Stimulated activated CD4-positive, alpha-beta T cell treated with anti-CD3 and anti-CD28 coated beads, Interleukin-4, amount 100 ng/mL, for 1 hour (primary cell): ENCODE measurements around the gene FOLR1.
"Not testable (repeated sequence)": the region's sequence is repeated elsewhere in the genome, so short reads cannot be mapped to it uniquely, and the experiment has no call there.

Source experiments
- DNase-seq: peaks from one replicate; pipeline ENCODE4 v3.0.0-alpha.2; 2020

The FOLR1 gene

GRCh38 chr11:72188267-72188666 is 3.7 kb upstream of the FOLR1 start:
- no peak for DNase-seq

- DNase-seq = no peak
Measured at GRCh38 chr11:72189455-72190250, 2.3 kb upstream of the FOLR1 start.

DNA sequence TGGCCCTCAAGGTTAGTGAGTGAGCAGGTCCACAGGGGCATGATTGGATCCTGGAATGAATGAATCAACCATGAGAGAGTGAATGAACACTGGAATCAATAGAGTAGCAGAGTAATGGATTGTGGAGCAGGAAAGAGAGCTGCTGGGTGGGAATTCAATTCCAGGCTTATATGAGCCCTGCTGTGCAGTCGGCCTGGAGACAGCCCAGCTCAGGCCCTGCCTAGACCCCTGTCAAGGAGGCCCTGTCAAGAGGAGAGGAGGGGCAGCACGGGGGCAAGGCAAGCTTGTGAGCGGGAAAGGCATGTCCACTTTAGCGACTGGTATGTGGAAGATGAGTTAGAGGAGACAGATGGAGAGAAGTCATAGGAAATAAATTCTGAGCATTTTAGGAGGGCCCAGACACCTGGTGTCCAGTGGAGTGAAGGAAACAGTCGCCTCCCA is 1.3 kb upstream of the FOLR1 start:
- no peak for DNase-seq

- no peak for DNase-seq
Measured at GRCh38 chr11:72195518-72196270, 3.8 kb downstream of the FOLR1 start.

- DNase-seq = not testable (repeated sequence)
Measured at GRCh38 chr11:72201445-72201844, 9.5 kb downstream of the FOLR1 start.

GRCh38 chr11:72202571-72202970 is 10.6 kb downstream of the FOLR1 start:
- no peak for DNase-seq

GRCh38 chr11:72203163-72203562 is 11.2 kb downstream of the FOLR1 start:
- no peak for DNase-seq

GRCh38 chr11:72204886-72205285 is 12.9 kb downstream of the FOLR1 start:
- no peak for DNase-seq

DNA sequence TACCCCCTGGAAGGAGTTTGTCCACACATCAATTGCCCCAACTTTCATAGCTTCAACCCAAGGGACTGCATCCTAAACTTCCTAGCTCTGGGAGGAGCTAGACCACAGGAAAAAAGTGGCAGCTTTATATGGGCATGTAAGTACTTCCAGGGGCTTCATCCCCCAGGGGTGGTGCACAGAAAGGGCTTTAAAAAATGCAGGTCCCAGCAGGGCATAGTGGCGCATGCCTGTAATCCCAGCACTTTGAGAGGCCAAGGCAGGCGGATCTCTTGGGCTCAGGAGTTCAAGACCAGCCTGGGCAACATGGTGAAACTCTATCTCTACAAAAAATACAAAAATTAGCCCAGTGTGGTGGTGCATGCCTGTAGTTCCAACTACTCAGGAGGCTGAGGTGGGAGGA is 14.9 kb downstream of the FOLR1 start:
- DNase-seq = not testable (repeated sequence)

DNA sequence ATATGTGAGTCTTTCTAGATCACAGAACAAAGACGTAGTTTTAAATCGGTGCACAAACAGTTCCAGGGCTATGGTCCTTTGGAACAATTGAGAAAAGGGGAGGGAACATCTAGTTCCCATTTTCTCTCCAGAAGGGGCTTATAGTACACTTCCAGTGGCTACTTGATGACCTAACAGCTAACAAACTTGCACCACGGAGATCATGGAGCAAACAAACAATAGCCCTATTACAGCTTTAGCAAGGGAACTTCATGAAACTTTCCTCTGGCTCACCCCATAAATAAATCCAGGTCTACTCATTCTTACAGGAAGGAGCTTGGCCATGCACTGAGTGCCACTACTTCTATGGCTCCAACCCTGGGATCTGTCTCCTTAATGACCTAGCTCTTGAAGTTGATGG is 16.3 kb downstream of the FOLR1 start:
- no peak for DNase-seq

- no peak for DNase-seq
Measured at GRCh38 chr11:72209101-72209500, 17.2 kb downstream of the FOLR1 start.

DNA sequence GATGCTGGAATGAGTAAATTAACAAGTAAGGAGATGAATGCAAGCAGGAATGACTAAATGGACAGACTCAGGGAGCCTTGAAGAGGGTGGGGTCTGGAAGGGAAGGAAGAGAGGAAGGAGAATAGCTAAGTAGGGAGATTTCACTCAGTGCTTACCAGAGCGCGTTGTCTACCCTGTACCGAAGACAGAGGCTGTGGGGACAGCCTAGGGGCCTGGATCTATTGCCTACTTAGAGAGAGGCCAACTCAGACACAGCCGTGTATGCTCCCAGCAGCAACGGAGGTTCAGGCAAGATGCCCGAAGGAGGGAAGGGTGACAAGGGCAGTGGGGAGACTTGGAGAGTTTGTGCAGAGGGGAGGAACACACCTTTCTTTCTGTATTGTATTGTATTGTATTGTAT is 24.7 kb downstream of the FOLR1 start, which contains the start of gene FOLR2:
Gene FOLR2 (plus strand): TSS at position 157 of the 400 bp plus-strand sequence. CDS start 1,791 bp downstream, outside the sequence.
- DNase-seq = no peak

GRCh38 chr11:72217841-72218240 is 25.9 kb downstream of the FOLR1 start:
- DNase-seq = no peak

GRCh38 chr11:72218251-72218745 is 26.4 kb downstream of the FOLR1 start:
- no peak for DNase-seq

- DNase-seq = no peak
Measured at GRCh38 chr11:72220696-72221363, 28.9 kb downstream of the FOLR1 start.

DNA sequence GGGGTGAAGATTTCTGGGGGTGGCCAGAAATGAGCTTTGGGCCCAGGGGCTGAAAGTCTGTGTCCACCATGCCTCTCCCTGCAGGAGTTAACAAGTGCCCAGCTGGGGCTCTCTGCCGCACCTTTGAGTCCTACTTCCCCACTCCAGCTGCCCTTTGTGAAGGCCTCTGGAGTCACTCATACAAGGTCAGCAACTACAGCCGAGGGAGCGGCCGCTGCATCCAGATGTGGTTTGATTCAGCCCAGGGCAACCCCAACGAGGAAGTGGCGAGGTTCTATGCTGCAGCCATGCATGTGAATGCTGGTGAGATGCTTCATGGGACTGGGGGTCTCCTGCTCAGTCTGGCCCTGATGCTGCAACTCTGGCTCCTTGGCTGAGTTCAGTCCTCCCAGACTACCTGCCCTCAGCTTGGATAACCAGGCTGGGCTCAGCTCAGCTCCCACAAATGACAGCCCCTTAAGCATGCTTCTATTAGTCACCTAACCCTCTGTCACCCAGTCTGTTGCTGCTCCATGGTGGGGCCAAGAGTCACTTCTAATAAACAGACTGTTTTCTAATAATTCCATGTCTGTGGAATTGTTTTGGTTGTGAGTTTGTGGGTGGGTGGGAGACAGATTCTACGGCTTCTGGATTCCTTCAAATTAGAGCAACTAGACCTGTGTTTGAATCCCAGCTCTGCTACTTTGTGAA is 29.6 kb downstream of the FOLR1 start:
- DNase-seq = no peak

DNA sequence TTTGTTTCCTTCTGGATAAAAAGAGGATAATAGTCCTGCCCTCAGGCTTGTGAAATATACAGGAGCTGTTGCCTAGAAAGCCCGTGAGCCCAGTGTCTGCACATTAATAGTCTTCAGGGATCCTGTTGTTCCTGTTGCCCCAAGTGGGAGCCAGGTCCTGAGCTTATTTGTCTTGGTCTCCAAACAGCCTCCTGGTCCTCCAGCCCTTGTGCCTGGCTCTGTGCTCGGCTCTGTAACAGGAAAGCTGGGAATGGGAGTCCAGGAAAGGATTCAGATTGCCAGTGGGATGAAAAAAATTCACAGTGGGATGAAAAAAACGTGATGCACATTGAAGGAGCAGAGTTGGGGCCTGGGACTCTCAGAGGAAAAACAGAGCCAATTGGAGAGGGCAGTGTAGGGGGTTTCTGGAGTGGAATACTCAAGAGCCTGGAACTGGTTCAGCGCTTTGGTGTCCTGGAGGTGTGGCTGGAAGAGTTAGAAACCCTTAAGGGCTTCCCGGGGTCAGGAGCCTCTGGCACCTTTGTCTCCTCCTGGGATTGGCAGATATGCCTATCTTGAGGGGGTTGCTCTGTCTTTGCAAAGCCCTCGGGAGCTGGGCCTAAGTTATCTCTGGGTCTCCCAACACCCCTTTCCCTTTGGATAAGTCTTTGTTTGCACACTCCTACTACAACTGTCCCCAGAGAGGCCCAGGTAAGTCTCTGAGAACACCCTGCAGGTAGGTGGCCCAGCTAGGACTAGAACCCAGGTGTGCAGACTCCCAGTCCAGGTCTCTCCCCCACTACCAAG is 30.4 kb downstream of the FOLR1 start:
- DNase-seq = no peak

DNA sequence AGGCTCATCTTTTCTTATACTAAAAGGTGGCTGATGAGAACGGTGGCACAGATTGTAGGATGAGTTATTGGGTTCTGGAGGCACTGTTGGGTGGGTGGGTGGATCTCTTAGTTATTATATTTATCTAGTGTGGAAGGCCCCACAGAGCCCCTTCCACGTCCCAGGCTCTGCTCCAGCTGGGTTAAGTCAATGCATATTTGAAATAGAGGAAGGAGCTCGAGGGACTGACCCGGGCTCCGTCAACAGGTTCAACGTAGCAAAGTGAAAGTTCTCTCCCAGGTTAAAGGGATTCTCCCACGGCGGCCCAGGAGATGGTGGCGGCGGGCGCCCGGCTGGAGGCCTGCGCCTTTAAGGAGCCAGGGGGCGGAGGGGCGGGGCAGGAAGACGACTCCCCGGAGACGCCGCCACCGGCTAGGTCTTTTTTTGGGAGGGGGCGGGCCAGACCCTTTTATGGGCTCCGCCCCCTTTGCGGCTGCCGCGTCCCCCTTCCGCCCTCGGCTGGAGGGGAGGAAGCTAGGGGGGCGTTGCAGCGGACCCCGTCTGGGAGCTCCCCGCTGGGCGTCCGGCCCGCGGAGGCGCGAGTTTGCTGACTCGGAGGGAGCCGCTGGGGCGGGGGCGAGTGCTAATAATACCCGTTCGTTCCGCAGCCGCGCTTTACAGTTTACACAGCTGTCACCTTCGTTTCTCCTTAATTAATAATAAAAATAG is 31.1 kb downstream of the FOLR1 start:
- peak; percentile 94 for DNase-seq

DNA sequence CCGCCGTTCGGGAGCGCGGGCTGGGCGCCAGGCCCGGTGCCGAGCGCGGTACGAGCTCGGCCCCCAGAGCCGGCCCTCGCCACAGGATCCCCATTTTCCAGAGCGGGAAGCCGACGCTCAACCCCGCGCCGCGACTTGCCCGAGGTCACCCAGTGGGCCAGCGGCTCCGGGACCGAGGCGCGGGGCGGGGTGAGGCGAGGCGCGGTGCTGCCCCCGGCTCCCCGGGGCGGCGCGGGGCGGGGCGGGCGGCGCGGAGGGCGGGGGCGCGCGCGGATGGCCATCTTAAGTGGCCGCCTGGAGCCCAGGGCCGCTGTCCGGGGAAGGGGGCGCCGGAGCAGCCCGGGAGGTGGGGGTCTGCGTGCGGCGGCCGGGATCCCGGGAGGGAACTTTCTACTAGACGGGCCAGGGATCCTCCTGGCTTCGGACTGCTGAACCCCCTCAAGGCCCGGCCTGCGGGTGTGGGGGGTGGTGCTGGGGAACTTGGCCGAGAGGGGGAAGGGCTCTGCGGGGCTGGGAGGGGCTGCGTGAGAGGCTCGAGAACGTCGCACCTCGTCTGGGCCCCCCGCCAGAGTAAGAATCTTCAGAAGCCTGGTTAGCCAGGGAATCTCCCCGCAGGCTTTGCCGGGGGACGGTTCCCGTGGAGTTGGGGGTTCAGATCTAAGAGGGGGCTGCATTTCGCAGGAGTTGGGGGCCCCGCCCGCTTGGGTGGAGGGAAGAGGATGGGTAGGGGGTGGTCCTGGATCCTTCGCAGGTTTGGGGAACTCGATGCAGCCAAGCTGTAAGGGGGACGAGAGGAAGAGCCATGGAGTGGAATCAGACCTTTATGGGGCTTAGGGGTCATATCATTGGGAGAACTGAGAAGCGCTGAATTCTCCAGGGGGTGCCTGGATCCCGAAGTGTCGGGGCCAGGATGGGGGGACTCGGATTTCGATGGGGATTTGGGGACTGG is 31.9 kb downstream of the FOLR1 start:
- peak; percentile 56 for DNase-seq
